Measurements from ENCODE around the gene ECI2. TPM values are rescaled to one million over a fixed set of nuclear protein-coding genes. Genes with fewer than 3 reads are reported as not detected.

ECI2 gene
- total RNA-seq, 1 experiment from 2014 or later = 81.0 TPM

DNA sequence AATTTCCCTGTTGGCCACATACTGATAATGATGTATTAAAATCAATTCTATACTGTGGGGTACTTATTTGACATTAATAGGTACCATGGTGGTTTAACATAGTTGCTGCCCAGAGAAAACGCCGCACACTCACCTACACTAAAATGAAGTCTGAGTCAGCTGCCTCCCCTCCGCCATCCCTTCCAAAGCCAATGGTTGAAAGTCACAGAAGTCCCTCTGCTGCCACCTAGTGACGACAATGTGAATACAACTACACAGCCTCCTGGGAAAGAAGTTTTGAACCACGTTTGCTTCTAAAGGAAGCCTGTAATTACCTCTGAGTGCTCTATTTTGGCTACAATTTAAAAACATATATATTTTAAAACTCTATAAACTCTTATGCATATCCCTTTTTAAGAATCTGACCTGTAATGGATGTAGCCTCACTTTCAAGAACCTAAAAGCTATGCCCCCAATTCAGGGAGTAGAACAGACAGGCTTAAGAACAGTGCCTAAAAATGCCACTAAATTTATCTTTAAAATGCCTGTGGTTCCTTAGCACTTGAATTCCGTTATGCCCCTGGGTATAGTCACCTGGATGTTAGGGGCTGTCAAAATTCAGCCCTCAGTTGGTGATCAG, 20.6 kb upstream of the ECI2 start:
- in situ Hi-C loops (cut with HindIII; ENCODE audit: low pct_unique_long_range_greater_than_20kb, low sequenced_read_pairs) = no loop called here
- DNase-seq (ENCODE audit: low read depth) = peak; percentile 76

DNA sequence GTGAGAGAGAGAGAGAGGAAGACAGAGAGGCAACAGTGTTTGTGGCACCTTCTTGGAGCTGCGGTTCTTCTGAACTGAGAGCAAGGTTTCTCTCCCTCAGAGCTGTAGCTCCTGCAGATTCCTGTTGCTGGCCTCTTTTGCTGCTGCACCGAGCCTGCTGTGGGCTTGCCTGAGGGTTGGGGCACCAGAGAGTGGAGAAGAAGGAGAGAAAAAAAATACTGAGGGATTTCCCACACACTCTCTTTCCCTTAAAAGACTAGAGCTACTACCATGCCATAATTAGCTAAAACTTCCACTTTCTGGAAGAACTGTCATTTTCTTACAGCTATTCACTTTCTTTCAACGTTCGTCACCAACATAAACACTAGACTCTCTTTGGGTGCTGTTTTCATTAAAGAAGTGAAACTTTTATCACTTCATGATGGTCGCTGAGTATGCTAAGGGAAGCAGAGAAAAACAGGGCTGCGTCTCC, 18.2 kb upstream of the ECI2 start:
- in situ Hi-C loops (cut with HindIII; ENCODE audit: low pct_unique_long_range_greater_than_20kb, low sequenced_read_pairs) = no loop called here
- no peak for DNase-seq (ENCODE audit: low read depth)

DNA sequence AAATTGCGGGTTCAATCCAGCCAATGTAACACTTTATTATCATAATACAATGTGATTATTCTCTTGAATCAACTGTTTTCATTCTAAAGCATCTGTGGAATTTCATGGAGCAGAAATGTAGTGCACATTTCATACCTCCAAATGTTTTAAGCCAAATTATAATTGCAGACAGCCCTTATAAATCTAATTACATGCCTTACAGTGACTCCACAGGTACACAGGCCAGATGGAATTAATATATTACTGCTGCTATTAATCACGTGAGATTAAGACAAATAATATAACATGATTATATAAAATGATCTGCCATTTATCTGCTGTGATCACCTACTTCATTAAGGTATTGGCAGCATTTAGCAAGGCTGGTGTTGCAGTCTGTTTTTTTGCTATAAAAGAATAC, 9.7 kb upstream of the ECI2 start:
- in situ Hi-C loops (cut with HindIII; ENCODE audit: low pct_unique_long_range_greater_than_20kb, low sequenced_read_pairs) = no loop called here
- DNase-seq (ENCODE audit: low read depth) = no peak

DNA sequence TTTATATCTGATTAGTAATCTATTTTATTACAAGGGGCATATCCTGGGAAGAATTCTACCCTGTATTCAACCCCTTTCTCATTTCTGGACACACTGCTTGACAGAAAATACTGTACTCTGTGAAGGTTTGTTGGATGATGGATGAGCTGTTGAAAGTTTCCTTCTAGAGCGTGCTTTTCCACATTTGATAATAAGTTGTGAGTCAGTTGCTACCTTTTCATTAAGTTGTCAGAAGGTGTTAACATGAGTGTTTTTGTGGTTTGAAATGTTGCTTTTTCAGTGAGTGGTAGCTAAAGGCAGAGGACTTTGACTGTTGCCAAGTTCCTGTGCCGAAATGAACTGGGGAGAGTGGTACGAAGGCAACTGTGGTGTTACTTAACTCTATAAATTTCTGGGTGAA, 3.9 kb upstream of the ECI2 start:
- DNase-seq (ENCODE audit: low read depth) = no peak
- in situ Hi-C loops (cut with HindIII; ENCODE audit: low pct_unique_long_range_greater_than_20kb, low sequenced_read_pairs) = no loop called here

DNA sequence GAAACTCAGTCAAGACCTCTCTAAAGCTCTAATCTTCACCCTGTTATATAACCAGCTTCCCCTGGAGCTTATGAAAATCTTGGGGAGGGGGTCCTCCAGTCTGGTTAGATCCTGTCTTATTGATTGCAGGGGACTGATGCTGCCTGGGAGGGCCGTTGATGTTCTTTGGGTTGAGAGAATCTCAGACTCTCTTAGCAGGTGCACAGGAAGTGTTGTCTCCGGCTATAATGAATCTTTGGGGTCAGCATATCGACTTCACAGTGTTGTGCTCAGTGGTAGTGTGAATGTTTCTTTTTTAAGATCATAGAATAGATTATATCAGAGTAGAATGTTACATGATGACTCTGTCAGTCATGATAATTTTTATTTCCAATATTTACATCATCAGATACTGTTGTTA, 2.8 kb upstream of the ECI2 start:
- in situ Hi-C loops (cut with HindIII; ENCODE audit: low pct_unique_long_range_greater_than_20kb, low sequenced_read_pairs) = no loop called here
- no peak for DNase-seq (ENCODE audit: low read depth)

DNA sequence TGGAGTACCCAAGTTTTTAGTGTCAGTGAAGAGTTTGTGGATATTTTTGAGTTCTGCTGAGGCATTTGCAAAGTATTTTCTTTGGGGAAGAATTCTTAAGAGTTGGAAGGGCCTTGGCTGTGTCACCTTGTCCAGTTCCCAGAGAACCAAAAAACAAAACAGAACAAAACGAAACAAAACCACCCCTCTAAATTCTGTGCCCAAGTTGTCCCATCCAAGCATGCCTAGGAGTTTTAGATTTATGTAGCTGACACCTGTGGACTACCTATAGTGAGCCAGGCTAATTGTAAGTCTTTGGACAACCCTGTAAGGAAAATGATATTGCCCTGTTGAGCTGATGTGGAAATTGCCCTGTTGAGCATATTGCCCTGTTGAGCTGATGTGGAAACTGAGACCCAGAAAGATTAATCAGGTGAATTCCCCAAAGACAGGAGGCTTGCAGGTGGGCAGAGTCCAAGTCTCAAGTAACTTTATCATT, 1.0 kb upstream of the ECI2 start:
- no peak for DNase-seq (ENCODE audit: low read depth)

DNA sequence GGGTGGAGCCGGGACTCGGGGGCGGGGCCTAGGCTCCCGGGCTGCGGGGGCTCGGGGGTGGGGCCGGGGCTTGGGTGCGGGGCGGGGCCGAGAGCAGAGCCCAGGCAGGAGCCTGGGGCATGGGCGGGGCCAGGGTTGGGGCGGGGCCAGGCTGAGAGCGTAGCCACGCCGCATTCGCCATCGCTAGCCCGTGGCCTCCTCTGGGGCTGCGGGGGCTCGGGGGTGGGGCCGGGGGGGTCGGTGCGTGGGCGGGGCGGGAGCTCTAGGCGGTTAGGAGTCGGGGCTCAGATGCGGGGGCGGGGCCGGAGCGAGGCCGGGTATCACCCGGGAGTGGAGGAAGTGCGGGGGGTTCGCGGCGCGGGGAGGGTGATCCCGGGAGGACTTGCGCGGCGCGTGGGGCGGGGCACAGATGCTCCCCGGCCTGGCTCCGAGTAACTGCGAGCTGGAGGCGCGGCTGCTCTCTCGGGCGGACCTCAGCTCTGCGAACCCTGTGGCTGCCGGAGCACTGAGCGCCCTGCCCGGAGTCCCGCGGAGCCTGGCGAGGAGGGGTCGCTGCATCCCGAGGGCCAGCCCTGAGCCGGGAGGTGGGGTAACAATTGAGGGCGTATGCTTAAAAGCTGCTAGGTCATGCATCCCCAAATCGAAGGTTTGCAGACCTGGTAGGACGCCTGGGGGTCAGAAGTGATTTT, 434 bp upstream of the ECI2 start:
- in situ Hi-C loops (cut with HindIII; ENCODE audit: low pct_unique_long_range_greater_than_20kb, low sequenced_read_pairs) = no loop called here
- peak; percentile 80 for DNase-seq (ENCODE audit: low read depth)

More for the DNA sequence above, 1.0 kb upstream of the ECI2 start:
- in situ Hi-C loops (cut with HindIII; ENCODE audit: low pct_unique_long_range_greater_than_20kb, low sequenced_read_pairs) = no loop called here

DNA sequence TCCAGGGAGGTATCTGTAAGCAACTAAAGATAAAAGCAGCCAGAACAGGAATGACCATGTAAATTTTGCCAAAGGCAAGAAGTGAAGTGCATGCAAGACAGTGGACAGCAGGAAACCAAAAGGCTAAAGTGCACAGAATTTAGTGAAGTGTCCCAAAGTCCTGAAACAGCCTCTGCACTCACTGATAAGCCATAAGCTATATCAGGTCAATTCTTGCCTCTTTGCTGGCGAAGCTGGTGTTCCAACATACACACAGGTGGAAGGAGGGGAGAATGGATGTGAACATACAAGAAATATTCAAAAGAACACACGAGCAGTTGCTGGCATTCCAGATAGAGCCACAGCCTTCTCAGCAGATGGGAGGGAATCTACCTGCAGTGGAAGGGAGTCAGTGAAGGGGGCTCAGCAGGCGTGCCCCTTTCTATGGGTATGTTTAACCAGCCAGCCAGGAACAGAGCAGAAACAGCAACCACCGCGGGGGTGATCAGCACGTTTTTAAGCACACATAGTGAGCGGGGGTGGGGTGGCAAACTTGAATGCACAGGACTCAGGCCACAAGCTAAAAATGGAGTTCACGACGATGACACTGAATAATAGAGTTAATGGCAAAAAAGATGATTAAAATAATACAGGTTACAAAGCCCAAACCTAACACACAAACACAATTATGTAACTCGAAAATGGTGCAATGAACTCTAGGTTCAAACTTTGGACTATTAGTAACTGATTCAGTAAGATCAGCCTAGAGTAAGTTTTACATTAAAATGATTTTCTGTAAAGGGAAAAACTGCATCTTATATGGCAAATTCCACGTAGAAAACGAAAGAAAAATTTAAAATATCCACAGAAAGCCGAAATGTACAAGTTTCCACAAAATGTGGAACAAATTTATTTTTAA, 1.2 kb downstream of the ECI2 start:
- DNase-seq (ENCODE audit: low read depth) = peak; percentile 30
- in situ Hi-C loops (cut with HindIII; ENCODE audit: low pct_unique_long_range_greater_than_20kb, low sequenced_read_pairs) = no loop called here

DNA sequence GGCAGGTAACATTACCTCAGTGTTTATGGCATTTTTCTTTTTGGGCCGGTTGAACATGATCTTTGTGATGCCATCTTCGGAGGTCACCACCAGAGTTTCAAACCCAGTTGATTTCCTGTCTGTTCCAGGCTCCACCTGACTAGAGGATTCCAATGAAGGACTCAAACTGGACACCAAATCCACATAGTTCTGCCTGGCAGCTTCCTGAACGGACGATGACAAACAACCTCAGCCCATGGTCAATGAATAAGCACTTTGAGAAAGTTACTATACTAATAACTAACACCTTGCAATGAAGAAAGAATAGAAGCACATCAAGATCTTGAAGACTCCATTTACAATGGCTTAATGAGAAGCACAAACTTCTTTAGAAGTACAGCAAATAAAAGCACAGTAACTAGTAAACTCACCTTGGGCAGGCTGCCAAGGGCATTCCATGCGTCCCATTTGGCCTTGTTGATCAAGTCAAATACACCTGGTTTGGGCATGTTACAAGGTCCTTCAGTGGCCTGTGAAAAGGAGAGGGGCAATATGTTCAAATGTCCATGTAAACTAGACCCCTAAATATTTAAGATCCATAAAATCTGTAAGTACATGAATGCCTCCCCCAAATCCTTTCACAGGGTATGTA, 4.9 kb downstream of the ECI2 start:
- no peak for DNase-seq (ENCODE audit: low read depth)
- in situ Hi-C loops (cut with HindIII; ENCODE audit: low pct_unique_long_range_greater_than_20kb, low sequenced_read_pairs) = no loop called here

DNA sequence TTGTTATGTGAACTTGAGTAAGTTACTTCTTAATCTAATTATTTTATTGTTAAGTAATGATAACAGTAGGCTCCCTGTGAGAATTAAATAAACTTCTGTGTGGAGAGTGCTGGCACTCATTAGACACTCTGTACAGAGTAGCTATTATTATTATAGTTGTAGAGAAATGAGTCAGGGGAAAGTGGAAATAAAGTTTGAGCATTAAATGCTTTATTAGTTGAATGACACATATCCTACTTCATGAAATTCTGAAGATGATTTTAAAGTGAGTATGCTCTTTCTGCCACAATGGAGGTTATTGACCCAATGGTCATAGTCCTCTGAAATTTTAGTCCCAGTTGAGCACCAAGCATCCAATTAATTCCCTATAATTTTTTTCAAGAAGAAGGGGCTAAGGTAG, 5.9 kb downstream of the ECI2 start:
- in situ Hi-C loops (cut with HindIII; ENCODE audit: low pct_unique_long_range_greater_than_20kb, low sequenced_read_pairs) = no loop called here
- no peak for DNase-seq (ENCODE audit: low read depth)

DNA sequence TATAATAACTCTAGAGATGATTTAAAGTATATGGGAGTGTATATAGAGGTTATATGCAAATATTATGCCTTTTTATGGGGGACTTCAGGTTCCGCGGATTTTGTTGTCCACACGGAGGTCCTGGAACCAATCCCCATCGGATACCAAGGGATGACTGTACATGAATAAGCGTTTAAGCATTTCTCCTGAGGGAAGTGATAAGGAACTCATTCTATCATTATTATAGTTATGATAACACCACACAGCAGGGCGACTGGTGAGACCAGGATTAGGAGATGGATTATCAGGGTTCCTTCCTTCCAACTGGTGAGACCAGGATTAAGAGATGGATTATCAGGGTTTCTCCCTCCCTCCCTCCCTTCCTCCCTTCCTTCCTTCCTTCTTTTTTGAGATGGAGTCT, 6.6 kb downstream of the ECI2 start:
- in situ Hi-C loops (cut with HindIII; ENCODE audit: low pct_unique_long_range_greater_than_20kb, low sequenced_read_pairs) = no loop called here
- DNase-seq (ENCODE audit: low read depth) = no peak

DNA sequence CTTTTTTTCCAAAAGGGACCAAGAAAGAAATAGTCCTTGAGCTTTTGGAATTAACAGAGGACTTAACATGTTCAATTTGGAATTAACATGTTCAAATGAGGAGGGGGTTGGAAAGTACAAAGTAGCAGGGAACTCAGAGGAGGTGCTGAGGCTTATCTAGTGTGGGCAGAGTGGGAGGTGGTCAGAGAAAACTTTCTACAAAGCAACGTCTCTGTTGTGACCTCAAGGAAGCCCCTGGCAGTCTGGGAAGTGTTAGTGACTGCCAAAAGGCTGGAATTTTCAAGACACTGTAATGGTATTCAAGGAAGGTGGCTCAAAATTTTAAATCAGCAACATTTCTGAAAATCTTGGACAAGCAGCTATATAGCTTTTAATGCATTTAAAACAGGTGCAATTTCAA, 7.3 kb downstream of the ECI2 start:
- in situ Hi-C loops (cut with HindIII; ENCODE audit: low pct_unique_long_range_greater_than_20kb, low sequenced_read_pairs) = no loop called here
- DNase-seq (ENCODE audit: low read depth) = no peak

DNA sequence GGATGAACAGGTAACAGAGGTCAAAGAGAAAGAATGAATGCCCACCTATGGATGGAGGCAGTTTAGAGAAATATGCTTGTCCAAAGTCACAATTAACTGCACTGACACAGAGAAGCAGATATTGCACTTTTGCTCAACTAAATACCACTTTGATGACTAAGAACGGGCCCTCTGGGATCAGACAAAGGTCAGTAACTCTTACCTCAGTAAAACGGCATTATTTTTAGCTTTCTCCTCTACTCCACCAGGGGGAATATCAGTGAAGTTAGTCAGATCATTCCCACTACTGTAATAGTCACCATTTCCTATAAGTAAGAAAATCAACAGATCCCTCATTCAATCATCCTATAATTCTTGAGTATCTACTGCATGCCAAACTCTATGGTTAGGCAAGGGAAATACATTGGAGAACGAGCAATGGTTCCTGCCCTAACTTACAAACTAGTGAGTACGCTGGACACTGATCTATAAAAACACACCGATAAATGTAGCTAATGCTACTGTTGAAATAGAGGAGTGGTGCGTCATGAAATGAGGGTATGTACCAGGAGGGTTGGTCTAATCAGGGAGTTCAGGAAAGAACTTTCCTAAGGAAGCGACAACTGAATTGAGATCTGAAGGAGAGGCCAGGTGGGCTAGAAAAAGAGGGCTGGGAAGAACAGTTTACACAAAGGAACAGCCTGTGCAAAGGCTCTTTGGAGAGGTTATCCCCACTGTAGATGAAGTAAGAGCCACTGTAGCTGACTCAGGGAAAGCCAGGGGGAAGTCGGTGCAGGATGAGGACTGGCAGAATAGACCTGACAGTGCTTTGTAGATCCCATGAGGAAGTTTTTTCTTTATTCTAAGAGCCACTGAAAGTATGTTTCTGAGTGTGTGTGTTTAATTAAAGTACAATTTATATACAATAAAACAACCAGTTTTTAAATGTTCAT, 9.2 kb downstream of the ECI2 start:
- in situ Hi-C loops (cut with HindIII; ENCODE audit: low pct_unique_long_range_greater_than_20kb, low sequenced_read_pairs) = no loop called here

DNA sequence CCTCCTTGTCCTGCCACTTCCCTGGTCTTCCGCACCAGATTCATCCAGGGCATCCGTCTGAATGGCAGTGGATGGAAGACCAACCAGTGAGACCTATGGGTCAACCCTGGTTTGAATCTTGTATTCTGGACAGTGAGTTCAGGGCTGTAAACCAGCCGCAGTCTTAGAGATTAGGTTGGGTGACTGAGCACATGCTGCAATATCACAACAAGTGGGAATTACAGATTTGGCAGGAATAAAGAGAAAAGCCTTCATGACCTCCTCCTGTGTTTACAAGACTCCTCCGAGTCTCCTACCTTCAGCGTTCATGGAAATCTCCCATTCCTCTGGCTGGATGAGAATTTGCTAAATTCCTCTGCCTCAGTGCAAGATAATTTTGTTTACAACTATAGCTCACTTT, 9.9 kb downstream of the ECI2 start:
- in situ Hi-C loops (cut with HindIII; ENCODE audit: low pct_unique_long_range_greater_than_20kb, low sequenced_read_pairs) = no loop called here
- no peak for DNase-seq (ENCODE audit: low read depth)

More for the DNA sequence above, 9.2 kb downstream of the ECI2 start:
- DNase-seq (ENCODE audit: low read depth) = peak; percentile 75

DNA sequence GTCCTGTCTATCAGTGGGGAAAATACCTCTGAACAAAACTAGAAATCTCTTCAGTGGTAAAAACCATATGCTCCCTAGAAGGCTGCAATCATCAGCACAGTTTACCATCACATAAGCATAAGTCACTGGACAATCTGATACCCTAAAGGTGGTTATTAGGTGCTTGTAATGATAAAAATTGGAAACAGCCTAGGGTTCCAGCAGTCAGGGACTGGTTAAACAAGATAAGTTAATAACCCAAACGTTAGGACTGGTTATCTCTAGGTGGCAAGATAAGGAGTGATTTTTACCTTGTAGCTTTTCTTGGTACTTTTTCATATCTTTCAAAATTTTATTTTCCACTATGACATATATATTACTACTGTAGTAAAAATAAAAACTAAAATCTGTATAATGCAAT, 11.0 kb downstream of the ECI2 start:
- in situ Hi-C loops (cut with HindIII; ENCODE audit: low pct_unique_long_range_greater_than_20kb, low sequenced_read_pairs) = no loop called here
- no peak for DNase-seq (ENCODE audit: low read depth)

DNA sequence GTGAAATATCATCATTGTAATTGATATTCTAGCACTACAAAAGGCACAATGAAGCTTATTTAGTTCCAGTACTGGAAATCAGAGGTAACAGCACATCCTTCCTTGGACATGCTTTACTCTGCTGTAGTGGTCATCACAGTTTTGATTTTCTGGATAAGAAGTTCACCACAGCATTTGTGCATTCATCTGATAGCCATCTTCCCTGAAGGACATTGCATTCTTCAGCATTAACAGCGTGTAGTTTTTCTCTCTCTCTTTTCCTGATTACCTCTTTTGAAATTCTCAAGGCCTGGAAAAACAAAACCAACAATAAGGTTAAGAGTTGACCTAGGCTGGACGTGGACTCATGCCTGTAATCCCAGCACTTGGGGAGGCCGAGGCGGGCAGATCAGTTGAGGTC, 19.6 kb downstream of the ECI2 start:
- no peak for DNase-seq (ENCODE audit: low read depth)
- in situ Hi-C loops (cut with HindIII; ENCODE audit: low pct_unique_long_range_greater_than_20kb, low sequenced_read_pairs) = no loop called here

DNA sequence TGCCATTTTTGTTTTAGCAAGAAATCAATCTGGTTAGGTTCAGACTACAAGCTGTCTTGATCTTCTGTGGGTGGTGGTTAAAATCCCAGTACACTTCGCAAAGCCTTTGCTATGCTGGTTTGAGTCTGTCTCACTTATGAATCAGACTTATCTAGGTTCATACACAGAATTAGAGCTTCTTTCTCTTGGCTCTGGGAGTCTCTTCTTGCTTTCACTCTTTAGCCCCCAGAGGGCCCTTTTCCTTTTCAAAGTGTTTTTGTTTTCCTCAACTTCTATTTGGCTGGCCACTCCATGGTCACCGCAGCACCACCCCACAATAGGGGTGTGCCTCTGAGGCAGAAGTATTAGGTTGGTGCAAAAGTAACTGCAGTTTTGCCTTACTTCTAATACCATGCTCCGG, 21.3 kb downstream of the ECI2 start:
- in situ Hi-C loops (cut with HindIII; ENCODE audit: low pct_unique_long_range_greater_than_20kb, low sequenced_read_pairs) = no loop called here
- DNase-seq (ENCODE audit: low read depth) = no peak

DNA sequence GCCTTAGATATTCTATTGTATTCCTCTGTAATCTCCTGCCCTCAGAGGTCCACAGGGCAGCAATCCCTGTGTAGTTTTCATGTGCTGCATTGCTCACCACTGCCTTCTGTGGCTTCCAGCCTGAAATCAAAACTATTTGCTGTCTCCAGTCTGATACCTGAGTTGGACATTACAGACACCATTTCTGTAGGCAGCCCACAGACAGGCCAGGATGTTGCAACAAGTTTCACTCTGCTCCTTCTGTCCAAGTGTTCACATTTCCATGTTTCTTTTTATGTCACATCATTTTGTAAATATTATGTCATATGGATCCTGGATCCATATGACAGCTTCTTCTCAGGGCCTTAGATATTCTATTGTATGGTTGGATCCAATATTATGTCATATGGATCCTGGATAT, 21.7 kb downstream of the ECI2 start:
- no peak for DNase-seq (ENCODE audit: low read depth)
- in situ Hi-C loops (cut with HindIII; ENCODE audit: low pct_unique_long_range_greater_than_20kb, low sequenced_read_pairs) = no loop called here

Data from Caki2 (cell line).